Testis (tissue), 2 donors: ENCODE results near the gene FBXO36.

Experiments used
- POLR2A ChIP-seq: fragments of 450-650 bp; IDR thresholded peaks from one replicate; pipeline ENCODE4 v1.6.1; 2017; ENCODE audit warnings: antibody characterized with exemption, mild to moderate bottlenecking, moderate library complexity
- TF ChIP-seq, protein P1 (sequence below), 3 experiments: fragments of 450-650 bp in 2 of 3; fragments of 200-600 bp in 1 of 3; sonication (generic) in 1 of 3; IDR thresholded peaks; one replicate each; pipeline ENCODE4 v1.5.1; 2016 to 2019; ENCODE audit warnings: antibody characterized with exemption in 3 of 3, mild to moderate bottlenecking in 2 of 3, moderate library complexity in 1 of 3

- TF ChIP-seq, protein P1, sequence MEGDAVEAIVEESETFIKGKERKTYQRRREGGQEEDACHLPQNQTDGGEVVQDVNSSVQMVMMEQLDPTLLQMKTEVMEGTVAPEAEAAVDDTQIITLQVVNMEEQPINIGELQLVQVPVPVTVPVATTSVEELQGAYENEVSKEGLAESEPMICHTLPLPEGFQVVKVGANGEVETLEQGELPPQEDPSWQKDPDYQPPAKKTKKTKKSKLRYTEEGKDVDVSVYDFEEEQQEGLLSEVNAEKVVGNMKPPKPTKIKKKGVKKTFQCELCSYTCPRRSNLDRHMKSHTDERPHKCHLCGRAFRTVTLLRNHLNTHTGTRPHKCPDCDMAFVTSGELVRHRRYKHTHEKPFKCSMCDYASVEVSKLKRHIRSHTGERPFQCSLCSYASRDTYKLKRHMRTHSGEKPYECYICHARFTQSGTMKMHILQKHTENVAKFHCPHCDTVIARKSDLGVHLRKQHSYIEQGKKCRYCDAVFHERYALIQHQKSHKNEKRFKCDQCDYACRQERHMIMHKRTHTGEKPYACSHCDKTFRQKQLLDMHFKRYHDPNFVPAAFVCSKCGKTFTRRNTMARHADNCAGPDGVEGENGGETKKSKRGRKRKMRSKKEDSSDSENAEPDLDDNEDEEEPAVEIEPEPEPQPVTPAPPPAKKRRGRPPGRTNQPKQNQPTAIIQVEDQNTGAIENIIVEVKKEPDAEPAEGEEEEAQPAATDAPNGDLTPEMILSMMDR (IDR thresholded peaks at IDR 0.05): no peak
- no peak for TF ChIP-seq POLR2A
Measured at GRCh38 chr2:229920011-229920641, 2.2 kb upstream of the FBXO36 start.
